Sigmoid colon (tissue), 4 donors: ENCODE data around the gene ALDH2.
"Not testable (repeated sequence)": the region's sequence is repeated elsewhere in the genome, so short reads cannot be mapped to it uniquely, and the experiment has no call there.

ENCODE experiments used
- CTCF ChIP-seq, 4 experiments: fragments of 450-650 bp in 3 of 4; fragments of 200-600 bp in 1 of 4; IDR thresholded peaks; one replicate each; pipeline ENCODE4 v1.5.1; 2016 to 2019; ENCODE audit warnings: antibody characterized with exemption in 4 of 4, mild to moderate bottlenecking in 3 of 4, moderate library complexity in 2 of 4
- EP300 ChIP-seq, 4 donors: sonication (generic); formaldehyde crosslinking; IDR thresholded peaks; one replicate each; pipeline ENCODE4 v1.6.1; 2017; ENCODE audit warnings: antibody characterized with exemption in 4 of 4
- POLR2A ChIP-seq, 2 donors: fragments of 450-650 bp; IDR thresholded peaks; one replicate each; pipeline ENCODE4 v1.6.1; 2016; ENCODE audit warnings: antibody characterized with exemption in 2 of 2, mild to moderate bottlenecking in 2 of 2, moderate library complexity in 2 of 2
- POLR2AphosphoS5 ChIP-seq, 4 donors: sonication (generic); formaldehyde crosslinking; IDR thresholded peaks; one replicate each; pipeline ENCODE4 v1.6.1; 2017; ENCODE audit warnings: antibody characterized with exemption in 4 of 4

- not testable (repeated sequence) for TF ChIP-seq EP300, CTCF, POLR2A, POLR2AphosphoS5 (IDR thresholded peaks at IDR 0.05)
Observed at GRCh38 chr12:111763552-111763951, 3.2 kb upstream of the ALDH2 start.
